UCSD-AML1 (cell line): ENCODE measurements around the gene NHSL1.

ENCODE experiments used
- DNase-seq: peaks from one replicate; lab custom pipeline; 2025; ENCODE audit not compliant: unreplicated experiment; lab: John Stamatoyannopoulos, UW

The NHSL1 gene

GRCh38 chr6:138468320-138469015, 30.8 kb downstream of the NHSL1 start:
- DNase-seq: no peak

GRCh38 chr6:138467901-138468300, 31.4 kb downstream of the NHSL1 start:
- DNase-seq: no peak

- no peak for DNase-seq
Observed at GRCh38 chr6:138465007-138465645, 34.2 kb downstream of the NHSL1 start.

GRCh38 chr6:138464085-138464484, 35.2 kb downstream of the NHSL1 start:
- DNase-seq: no peak

- DNase-seq: no peak
Observed at GRCh38 chr6:138461647-138462046, 37.6 kb downstream of the NHSL1 start.

GRCh38 chr6:138456401-138456790, 42.9 kb downstream of the NHSL1 start:
- DNase-seq: no peak

GRCh38 chr6:138455746-138456400, 43.4 kb downstream of the NHSL1 start:
- no peak for DNase-seq

- no peak for DNase-seq
Observed at GRCh38 chr6:138454981-138455706, 44.1 kb downstream of the NHSL1 start.

- DNase-seq: no peak
Observed at GRCh38 chr6:138451043-138451442, 48.3 kb downstream of the NHSL1 start.

- DNase-seq: no peak
Observed at GRCh38 chr6:138450445-138450844, 48.8 kb downstream of the NHSL1 start.

GRCh38 chr6:138446821-138447220, 52.5 kb downstream of the NHSL1 start:
- DNase-seq: no peak

- DNase-seq: no peak
Observed at GRCh38 chr6:138443979-138444378, 55.3 kb downstream of the NHSL1 start.

- no peak for DNase-seq
Observed at GRCh38 chr6:138442663-138443062, 56.6 kb downstream of the NHSL1 start.

GRCh38 chr6:138441965-138442364, 57.3 kb downstream of the NHSL1 start:
- DNase-seq: no peak

GRCh38 chr6:138440758-138441357, 58.4 kb downstream of the NHSL1 start:
- DNase-seq: no peak

- DNase-seq: no peak
Observed at GRCh38 chr6:138440296-138440695, 59.0 kb downstream of the NHSL1 start.

GRCh38 chr6:138439546-138439945, 59.7 kb downstream of the NHSL1 start:
- DNase-seq: no peak

GRCh38 chr6:138434925-138435324, 64.4 kb downstream of the NHSL1 start:
- no peak for DNase-seq

GRCh38 chr6:138434096-138434495, 65.2 kb downstream of the NHSL1 start:
- DNase-seq: no peak

GRCh38 chr6:138432063-138432356, 67.3 kb downstream of the NHSL1 start:
- DNase-seq: no peak

- no peak for DNase-seq
Observed at GRCh38 chr6:138431256-138432062, 67.8 kb downstream of the NHSL1 start.
